GM21423 (cell line): Measurements from ENCODE around the gene CSGALNACT2.

Experiments used
- ATAC-seq: cut with Tn5 transposase; IDR thresholded peaks from one replicate; pipeline ENCODE4 v1.9.1; 2021; ENCODE audit warnings: mild to moderate bottlenecking, moderate library complexity; ENCODE audit not compliant: unreplicated experiment

The CSGALNACT2 gene

DNA sequence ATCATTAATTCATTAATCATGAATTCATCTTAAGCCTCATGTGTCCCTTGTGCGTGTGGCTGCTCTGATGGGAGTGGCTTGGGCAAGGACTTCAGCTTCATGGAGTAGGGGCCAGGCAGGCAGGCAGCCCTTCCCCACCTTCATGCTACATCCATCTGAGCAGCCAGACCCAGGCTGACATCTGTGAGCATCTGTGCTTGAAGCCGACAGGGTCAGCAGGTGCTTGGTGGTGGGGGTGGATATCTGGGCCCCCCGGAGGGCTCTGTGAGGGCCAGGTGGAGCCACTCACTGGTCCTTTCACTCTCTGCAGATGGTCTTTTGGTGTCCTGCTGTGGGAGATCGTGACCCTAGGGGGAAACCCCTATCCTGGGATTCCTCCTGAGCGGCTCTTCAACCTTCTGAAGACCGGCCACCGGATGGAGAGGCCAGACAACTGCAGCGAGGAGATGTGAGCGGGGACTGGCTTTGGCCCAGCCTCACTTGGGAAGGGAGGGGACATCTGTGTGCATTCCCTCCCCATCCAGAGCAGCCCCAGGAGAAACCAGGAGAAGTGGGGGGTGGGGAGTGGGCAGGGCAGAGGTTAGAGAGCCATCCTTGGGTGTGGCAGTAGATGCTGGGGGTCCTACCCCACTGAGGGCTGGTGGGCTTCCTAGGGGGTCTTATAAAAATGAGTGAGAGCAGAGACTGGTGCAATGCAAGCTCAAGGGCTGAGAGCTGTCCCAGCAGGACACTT, 14.7 kb upstream of the CSGALNACT2 start:
- ATAC-seq = no peak

DNA sequence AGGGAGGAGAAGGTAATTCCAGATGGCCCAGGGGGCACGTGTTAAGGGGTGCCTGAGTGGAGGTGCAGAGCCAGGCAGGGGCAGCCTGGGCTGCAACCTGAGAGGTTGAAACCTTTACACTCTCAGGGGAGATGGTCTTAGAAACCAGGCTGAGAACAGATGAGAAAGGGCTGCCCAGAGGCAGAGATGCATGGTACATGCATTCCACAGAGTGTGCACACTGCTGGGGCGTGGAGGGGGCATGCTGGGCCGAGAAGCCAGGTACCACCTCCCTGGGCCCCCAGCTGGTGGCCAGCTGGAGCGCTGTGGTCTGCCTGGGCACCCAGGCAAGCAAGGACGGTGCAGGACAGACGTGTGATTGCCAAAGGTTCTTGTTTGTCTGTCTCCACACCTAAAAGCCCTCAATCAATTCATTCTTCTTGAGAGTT, 14.1 kb upstream of the CSGALNACT2 start:
- ATAC-seq = no peak

DNA sequence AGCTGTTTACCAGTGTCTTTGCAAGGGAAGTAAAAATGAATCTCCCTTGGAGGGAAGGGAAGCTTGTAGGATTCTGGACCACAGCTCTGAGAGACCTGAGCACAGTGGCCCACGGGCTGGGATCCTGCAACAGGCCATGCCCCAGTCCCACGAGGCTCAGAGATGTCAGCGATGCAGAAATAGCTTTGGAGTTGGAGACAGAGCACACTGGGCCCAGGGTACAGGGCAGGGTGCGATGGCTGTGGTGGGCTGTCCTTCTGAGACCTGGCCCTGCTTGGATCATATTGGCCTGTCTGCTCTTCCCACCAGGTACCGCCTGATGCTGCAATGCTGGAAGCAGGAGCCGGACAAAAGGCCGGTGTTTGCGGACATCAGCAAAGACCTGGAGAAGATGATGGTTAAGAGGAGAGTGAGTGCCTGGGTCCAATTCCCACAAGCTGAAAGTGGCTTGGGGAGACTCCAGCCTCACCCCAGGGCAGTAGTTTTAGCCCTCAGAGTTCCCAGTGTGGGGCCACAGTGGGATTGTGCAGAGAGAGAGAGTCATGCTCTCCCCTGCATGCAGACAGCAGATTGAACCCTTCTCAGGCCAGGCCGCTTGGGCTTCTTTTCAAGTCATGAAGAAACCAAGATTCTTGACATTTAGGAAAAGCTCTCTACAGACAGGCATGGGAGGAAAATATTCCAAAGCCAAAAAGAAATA, 13.5 kb upstream of the CSGALNACT2 start:
- ATAC-seq = no peak

DNA sequence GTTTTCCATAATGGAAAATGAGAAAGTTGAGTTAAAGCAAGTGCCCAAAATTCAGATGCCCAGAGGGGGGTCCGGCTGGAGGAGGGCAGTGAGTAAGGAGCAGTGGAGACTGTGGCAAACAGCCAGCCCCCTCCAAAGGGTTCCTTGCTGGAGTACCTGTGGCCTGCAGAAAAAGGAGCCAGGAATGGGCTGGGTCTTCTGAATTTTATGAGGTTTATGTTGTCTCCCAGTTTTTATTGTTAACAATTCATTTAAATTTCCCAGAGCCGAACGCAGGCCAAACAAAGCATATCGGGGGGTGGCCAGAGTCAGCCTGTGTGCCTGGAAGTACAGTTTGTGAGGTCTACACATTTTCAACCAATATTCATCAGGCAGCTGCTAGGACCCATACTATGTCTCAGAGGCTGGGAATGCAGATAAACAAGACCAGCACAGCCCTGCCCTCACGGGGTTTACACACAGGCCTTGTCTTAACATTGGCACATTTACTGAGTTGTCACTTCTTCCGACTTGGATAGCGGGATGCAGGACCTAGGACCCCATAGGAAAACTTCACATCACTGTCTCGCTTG, 12.9 kb upstream of the CSGALNACT2 start:
- no peak for ATAC-seq

DNA sequence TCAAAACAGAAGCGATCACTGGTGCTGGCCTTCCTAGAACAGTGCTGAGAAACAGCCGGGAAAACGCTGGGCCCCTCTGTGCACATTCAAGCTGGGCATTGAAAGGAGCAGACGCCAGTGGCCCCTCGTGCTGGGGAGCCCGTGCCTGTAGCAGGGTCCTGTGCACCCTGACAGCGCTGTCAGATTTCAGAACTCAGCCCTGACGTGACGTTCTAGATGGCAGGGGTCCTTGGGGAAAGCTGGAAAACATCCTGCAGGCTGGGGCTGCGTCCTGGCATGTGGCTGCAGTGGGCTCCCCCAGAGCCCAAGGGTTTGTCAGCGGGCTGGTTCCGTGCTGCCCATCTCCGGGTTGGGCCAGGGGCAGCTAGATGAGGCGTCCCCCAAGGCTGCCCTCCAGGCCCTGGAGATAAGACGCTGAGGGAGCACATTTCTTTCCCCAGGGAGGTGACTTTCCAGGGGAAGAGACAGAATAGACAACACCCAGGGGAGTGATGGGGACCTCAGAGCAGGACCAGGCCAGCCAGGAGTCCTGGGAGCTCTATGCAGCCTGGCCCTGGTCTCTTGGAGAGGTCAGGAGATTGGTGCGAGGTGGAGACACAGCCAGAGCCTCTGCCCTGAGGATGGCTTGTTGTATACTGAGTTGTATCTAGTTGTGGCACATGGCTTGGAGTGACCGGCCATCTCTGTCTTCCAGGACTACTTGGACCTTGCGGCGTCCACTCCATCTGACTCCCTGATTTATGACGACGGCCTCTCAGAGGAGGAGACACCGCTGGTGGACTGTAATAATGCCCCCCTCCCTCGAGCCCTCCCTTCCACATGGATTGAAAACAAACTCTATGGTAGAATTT, 12.1 kb upstream of the CSGALNACT2 start:
- no peak for ATAC-seq

DNA sequence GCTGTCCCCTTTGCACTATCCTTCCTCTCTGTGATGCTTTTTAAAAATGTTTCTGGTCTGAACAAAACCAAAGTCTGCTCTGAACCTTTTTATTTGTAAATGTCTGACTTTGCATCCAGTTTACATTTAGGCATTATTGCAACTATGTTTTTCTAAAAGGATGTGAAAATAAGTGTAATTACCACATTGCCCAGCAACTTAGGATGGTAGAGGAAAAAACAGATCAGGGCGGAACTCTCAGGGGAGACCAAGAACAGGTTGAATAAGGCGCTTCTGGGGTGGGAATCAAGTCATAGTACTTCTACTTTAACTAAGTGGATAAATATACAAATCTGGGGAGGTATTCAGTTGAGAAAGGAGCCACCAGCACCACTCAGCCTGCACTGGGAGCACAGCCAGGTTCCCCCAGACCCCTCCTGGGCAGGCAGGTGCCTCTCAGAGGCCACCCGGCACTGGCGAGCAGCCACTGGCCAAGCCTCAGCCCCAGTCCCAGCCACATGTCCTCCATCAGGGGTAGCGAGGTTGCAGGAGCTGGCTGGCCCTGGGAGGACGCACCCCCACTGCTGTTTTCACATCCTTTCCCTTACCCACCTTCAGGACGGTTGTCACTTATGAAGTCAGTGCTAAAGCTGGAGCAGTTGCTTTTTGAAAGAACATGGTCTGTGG, 11.4 kb upstream of the CSGALNACT2 start:
- no peak for ATAC-seq

DNA sequence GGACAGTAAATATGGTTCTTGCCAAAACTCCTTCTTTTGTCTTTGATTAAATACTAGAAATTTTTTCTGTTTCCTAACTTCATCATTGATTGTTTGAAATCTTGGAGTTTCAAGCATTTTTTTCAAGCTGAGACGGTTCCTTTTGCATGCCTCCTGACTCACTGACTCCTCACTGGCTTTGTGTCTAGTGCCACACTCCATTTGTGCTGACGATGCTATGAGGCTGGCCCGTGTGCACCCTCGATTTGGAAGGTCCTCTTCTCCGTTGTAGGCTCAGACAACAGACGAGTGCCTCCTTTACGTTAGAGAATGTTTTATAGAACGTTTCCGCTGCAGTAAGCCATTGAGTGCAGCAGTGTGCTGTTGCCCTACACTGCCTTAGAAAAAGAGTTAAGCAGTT, 10.8 kb upstream of the CSGALNACT2 start:
- ATAC-seq = no peak

DNA sequence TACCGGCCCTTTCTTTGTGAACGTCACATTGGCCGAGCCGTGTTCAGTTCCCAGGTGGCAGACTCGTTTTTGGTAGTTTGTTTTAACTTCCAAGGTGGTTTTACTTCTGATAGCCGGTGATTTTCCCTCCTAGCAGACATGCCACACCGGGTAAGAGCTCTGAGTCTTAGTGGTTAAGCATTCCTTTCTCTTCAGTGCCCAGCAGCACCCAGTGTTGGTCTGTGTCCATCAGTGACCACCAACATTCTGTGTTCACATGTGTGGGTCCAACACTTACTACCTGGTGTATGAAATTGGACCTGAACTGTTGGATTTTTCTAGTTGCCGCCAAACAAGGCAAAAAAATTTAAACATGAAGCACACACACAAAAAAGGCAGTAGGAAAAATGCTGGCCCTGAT, 9.9 kb upstream of the CSGALNACT2 start:
- ATAC-seq = no peak

DNA sequence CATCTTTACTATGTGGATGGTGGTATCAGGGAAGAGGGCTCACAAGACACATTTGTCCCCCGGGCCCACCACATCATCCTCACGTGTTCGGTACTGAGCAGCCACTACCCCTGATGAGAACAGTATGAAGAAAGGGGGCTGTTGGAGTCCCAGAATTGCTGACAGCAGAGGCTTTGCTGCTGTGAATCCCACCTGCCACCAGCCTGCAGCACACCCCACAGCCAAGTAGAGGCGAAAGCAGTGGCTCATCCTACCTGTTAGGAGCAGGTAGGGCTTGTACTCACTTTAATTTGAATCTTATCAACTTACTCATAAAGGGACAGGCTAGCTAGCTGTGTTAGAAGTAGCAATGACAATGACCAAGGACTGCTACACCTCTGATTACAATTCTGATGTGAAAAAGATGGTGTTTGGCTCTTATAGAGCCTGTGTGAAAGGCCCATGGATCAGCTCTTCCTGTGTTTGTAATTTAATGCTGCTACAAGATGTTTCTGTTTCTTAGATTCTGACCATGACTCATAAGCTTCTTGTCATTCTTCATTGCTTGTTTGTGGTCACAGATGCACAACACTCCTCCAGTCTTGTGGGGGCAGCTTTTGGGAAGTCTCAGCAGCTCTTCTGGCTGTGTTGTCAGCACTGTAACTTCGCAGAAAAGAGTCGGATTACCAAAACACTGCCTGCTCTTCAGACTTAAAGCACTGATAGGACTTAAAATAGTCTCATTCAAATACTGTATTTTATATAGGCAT, 9.1 kb upstream of the CSGALNACT2 start:
- peak; percentile 83 for ATAC-seq

DNA sequence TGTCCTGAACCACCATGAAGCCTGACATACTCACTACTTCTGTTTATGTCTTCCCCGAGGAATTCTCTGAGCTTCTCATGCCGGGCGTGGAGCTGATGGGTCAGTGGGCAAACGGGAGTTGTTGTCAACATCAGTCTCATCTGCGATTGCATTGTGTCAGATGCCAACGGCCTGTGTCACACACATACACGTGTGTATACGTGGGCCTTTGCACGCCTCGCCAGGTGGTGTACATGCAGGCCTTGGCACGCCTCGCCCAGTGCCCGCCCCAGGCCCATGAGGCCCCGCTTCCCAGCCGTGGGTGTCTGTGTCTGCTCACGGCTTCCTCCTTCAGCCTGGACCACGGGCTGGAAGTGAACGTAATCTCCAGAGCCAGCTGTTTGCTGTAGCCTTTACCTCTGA, 7.5 kb upstream of the CSGALNACT2 start:
- ATAC-seq = no peak

DNA sequence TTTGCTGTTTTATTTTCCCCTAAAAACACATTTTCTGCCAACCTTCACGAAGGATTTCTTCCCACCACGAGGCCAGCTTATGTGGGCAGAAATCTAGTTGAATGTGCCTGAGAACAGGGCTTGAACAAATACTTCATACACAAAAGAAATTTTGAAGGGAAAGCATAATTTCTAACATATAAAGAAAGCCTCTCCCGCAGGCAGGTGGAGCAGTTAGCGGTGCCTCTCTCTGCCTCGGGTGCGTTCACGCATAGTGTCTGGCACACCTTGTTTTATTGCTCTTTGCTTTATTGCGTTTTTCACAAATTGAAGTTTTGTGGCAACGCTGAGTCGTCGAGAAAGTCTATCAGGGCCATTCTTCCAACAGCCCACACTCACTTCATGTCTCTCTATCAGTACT, 7.0 kb upstream of the CSGALNACT2 start:
- no peak for ATAC-seq

DNA sequence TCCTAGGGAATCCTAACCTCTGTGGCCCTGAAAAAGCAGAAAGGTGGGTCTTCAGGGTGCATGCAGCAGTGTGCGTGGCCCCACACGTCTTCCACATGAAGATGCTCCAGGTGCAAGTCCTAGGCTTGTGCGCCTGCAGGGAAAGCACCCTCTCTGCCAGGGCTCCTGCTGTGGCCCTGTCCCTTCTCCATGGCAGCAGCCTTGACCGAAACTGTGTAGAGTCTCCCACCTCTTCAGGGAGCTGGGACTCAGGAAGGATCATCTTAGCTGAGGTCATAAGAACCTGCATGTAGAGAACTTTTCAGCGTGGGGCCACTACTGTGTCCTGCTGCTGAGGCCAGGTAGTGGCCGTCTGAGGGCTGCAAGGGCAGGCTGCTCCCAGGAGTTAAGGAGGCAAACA, 6.3 kb upstream of the CSGALNACT2 start:
- ATAC-seq = no peak

DNA sequence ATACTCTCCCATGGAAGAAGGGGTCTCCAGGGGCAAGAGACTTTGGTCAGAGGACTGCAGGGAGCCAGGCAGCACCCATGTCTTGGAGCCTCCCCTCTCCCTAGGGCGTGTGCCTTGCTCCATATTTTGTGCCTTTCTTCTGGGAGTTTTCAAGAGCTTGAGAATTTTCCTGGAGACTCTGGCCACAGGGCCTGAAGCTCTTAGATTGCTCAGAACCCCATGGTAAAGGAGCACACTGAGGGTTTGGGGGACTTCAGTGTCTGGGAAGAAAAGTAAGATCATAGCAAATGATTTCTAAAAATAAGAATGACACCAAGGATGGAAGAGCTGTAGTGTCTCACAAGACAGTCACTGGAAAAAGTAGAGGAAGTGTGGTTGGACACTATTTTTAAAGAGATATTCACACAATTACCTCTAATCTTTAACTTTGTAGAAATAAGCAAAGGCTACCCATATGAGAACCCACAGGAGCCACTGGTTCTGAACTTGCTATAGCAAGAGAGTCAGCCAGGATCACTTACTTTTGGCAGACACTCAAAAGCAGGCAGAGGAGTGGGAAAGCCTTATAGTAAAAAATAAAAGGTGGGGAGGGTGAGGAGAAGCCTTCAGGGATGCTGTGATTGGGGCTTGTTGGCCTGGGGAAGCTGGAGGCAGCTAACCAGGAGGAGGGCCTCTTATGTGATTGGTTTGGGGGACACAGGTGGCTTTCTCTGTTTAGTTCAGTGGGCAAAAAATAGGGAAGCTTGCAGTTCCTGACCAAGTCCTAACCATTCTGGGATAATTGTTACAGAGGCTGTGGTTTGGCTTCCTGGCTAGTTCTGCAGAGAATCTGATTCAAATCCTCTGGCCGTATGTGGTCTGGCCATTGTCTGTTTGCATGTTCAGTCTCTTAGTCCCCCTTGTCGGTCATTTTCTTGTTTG, 5.1 kb upstream of the CSGALNACT2 start:
- no peak for ATAC-seq

DNA sequence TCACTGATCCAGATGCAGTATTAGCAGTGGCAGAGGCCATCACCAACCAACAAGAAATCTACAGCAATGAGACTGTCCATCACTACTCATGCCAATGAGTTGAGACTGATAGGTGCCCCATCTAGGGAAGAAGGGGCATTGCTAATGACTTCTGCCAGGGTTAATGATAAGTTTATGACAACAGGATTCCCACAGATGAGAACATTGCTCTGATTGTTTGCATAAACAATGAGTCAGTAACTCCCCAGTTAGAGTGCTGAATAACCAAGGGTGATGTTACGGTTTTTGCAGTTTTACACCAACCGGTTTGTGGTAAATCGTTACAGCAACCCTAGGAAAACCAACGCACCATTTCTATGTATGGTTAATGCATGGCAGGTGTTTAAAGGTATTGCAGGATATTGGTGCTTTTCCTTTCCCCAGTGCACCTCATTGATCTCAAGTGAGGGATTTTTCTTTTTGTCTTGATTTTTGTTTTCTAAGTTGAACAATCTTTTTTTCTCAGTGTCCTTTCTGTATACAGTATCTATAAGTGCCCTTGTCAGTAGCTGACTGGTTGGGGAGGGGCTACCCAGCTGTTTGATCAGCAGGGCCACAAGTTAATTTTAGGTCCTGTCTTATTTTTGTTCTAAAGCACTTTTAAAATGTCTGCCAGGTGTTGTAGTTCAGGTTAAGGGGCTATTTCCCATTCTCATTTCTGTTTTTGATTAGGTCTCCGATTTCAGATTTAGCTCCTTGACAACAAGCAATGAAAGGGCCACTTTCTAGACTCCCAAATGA, 3.9 kb upstream of the CSGALNACT2 start:
- no peak for ATAC-seq

DNA sequence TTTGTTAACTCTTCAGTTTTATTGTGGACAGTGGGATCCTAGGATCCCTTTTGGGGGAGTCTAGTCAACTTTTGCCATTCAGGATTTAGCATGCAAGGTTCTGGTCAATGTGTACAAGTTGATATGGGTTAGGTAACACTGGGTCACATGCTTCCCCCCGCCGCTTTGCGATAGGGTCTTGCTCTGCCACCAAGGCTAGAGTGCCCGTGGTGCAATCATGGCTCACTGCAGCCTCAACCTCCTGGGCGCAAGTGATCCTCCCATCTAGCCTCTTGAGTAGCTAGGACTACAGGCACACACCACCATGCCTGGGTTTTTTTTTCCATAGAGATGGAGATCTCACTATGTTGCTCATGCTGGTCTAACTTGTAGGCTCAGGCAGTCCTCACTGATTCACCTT, 3.2 kb upstream of the CSGALNACT2 start:
- ATAC-seq = no peak

DNA sequence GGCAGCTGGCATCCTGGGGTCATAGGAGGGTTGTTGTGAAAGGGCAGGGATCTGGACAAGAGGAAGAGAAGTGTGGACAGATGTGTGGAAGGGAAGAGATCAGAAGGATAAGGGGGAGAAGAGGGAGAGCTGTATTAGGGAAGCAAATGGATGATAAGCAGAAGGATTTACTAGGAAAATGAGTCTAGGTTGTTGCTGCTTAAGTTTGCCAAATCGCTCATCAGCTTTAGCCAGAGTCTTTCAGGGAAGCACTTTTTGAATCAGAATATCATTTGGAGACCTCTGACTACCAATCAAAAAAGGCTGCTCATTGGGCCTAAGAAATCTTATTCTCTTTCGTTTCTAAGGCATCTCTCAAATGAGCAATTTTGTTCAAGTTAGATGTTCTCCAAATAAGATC, 2.6 kb upstream of the CSGALNACT2 start:
- no peak for ATAC-seq

DNA sequence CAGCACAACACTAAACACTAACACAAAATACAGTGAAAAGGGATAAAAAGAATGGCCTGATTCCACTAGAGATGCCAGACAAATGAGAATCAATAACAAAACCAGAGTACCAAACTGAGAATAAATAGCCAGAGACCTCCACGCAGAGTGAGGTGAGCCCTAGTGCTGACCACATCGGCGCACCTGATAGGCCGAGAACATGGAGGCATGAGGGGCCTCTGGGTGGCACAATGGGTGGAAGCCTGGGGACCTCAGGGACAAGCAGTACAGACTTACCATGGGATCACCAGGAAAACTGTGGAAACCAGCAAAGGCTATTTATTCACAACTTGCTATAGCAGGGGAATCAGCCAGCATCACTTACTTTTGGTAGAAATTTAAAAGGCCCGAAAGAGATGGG, 1.8 kb upstream of the CSGALNACT2 start:
- no peak for ATAC-seq

DNA sequence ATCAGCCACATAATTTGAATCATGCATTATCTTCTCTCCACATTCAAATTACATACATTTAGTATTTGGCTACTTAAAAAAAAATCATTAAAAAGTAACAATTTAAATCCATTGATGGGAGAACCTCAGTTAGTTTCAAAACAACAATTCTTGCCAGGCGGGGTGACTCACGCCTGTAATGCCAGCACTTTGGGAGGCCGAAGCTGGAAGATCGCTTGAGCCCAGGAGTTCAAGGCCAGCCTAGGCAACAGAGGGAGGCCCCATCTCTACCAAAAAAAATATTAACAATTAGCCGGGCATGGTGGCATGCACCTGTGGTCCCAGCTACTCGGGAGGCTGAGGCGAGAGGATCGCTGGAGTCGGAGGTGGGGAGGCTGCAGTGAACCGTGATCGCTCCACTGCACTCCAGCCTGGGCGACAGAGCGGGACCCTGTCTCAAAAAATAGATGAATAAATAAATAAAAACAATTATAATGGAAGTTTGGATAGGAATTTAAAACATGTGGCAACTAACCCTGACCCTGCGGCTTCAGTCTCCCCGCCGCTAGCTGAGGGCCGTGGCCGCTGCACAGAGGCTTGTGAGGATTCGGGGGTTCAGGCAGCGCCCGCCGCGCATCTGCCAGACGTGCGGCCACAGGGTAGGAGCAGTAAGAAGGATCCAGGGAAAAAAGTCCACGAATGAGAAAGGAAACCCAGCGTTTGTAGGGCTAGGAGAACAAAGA, 1.1 kb upstream of the CSGALNACT2 start:
- no peak for ATAC-seq
